Peyer's patch (tissue), 4 donors: ENCODE data around the gene MTUS2. TPM values are rescaled to one million over a fixed set of nuclear protein-coding genes. Genes with fewer than 3 reads are reported as not detected.

Experiments
- DNase-seq, 3 donors: peaks; one replicate each; pipeline ENCODE4 v3.0.0-alpha.2; 2017 to 2019
- H3K27ac ChIP-seq, 4 donors: fragments of 200-600 bp; sonication (generic); one replicate each; pipeline ENCODE4 v1.5.1; 2016 to 2019
- H3K27me3 ChIP-seq, 2 donors: fragments of 200-600 bp; sonication (generic); one replicate each; pipeline ENCODE4 v1.5.1; 2019
- H3K36me3 ChIP-seq, 3 donors: fragments of 200-600 bp; sonication (generic); one replicate each; pipeline ENCODE4 v1.5.1; 2016 to 2019
- H3K4me1 ChIP-seq, 4 donors: fragments of 200-600 bp; sonication (generic); one replicate each; pipeline ENCODE4 v1.5.1; 2016 to 2019
- H3K4me3 ChIP-seq, 4 donors: fragments of 200-600 bp; sonication (generic); 1 replicate in 3 of 4; 2 replicates in 1 of 4; pipeline ENCODE4 v1.5.1; 2016 to 2019; ENCODE audit warnings: mild to moderate bottlenecking in 1 of 4
- H3K9me3 ChIP-seq, 4 donors: fragments of 200-600 bp; sonication (generic); one replicate each; pipeline ENCODE4 v1.5.1; 2016 to 2019; ENCODE audit warnings: mild to moderate bottlenecking in 1 of 4
- CTCF ChIP-seq, 6 experiments: fragments of 450-650 bp in 4 of 6; fragments of 200-600 bp in 2 of 6; sonication (generic) in 1 of 6; IDR thresholded peaks; one replicate each; pipeline ENCODE4 v1.5.1; 2017 to 2019; ENCODE audit warnings: antibody characterized with exemption in 6 of 6, mild to moderate bottlenecking in 3 of 6, moderate library complexity in 1 of 6
- POLR2A ChIP-seq, 2 donors: fragments of 450-650 bp; IDR thresholded peaks; one replicate each; pipeline ENCODE4 v1.5.1; 2017; ENCODE audit warnings: antibody characterized with exemption in 2 of 2, mild to moderate bottlenecking in 2 of 2, moderate library complexity in 2 of 2
- total RNA-seq, 4 donors: library from RNA; depleted of rRNA; stranded (reverse); fragments of >200 nt; gene quantifications; one replicate each; pipeline ENCODE4 v1.1.0, GENCODE V29; 2016

Gene MTUS2
- total RNA-seq, 4 donors from 2014 or later, result 0.13 to 0.28 (median 0.18) TPM; not detected in 1

- Histone ChIP-seq H3K36me3 (no peaks in the 10 kb centered on the region), H3K4me1 (no peaks in the 10 kb centered on the region), H3K27ac (no peak overlapping the region), H3K4me3 (no peak overlapping the region), H3K9me3 (no peaks in the 10 kb centered on the region), H3K27me3 (no peaks in the 10 kb centered on the region)
- TF ChIP-seq POLR2A (IDR thresholded peaks at IDR 0.05), result no peak
- no peak for TF ChIP-seq CTCF (IDR thresholded peaks at IDR 0.05)
- DNase-seq, result no peak
These were observed 46.8 kb downstream of the MTUS2 start for GRCh38 chr13:28866932-28867331.

GRCh38 chr13:28867564-28867963, 47.4 kb downstream of the MTUS2 start:
- Histone ChIP-seq H3K9me3 (no peaks in the 10 kb centered on the region), H3K4me3 (no peak overlapping the region), H3K4me1 (no peaks in the 10 kb centered on the region), H3K27me3 (no peaks in the 10 kb centered on the region), H3K27ac (no peak overlapping the region), H3K36me3 (no peaks in the 10 kb centered on the region)
- TF ChIP-seq CTCF (IDR thresholded peaks at IDR 0.05), result no peak
- no peak for TF ChIP-seq POLR2A (IDR thresholded peaks at IDR 0.05)
- no peak for DNase-seq

GRCh38 chr13:28872427-28873176, 52.5 kb downstream of the MTUS2 start:
- Histone ChIP-seq H3K4me1 (no peaks in the 10 kb centered on the region), H3K27ac (no peak overlapping the region), H3K9me3 (no peaks in the 10 kb centered on the region), H3K27me3 (no peaks in the 10 kb centered on the region), H3K4me3 (no peak overlapping the region), H3K36me3 (no peaks in the 10 kb centered on the region)
- TF ChIP-seq CTCF (IDR thresholded peaks at IDR 0.05), result no peak
- no peak for TF ChIP-seq POLR2A (IDR thresholded peaks at IDR 0.05)
- DNase-seq, result no peak

- Histone ChIP-seq H3K27ac (no peak overlapping the region), H3K4me1 (no peaks in the 10 kb centered on the region), H3K36me3 (no peaks in the 10 kb centered on the region), H3K4me3 (no peak overlapping the region), H3K27me3 (no peaks in the 10 kb centered on the region), H3K9me3 (no peaks in the 10 kb centered on the region)
- no peak for DNase-seq
- TF ChIP-seq POLR2A (IDR thresholded peaks at IDR 0.05) (no peak), CTCF (IDR thresholded peaks at IDR 0.05) (no peak)
These were observed 55.9 kb downstream of the MTUS2 start for GRCh38 chr13:28875846-28876615.

GRCh38 chr13:28877408-28877807, 57.3 kb downstream of the MTUS2 start:
- H3K9me3 ChIP-seq, result no peaks in the 10 kb centered on the region
- no peaks in the 10 kb centered on the region for H3K4me1 ChIP-seq

More at GRCh38 chr13:28877408-28877807, 57.3 kb downstream of the MTUS2 start:
- no peak overlapping the region for H3K4me3 ChIP-seq
- H3K27ac ChIP-seq, result no peak overlapping the region
- TF ChIP-seq POLR2A (IDR thresholded peaks at IDR 0.05), result no peak
- TF ChIP-seq CTCF (IDR thresholded peaks at IDR 0.05), result no peak
- H3K27me3 ChIP-seq, result no peaks in the 10 kb centered on the region
- DNase-seq, result no peak
- H3K36me3 ChIP-seq, result no peaks in the 10 kb centered on the region
